Activated CD4-positive, CD25-positive, alpha-beta regulatory T cell (primary cell): ENCODE results near the gene FCRLA.

Source experiments
- DNase-seq, 4 experiments: peaks; one replicate each; lab custom pipeline; 2025; lab: John Stamatoyannopoulos, UW

The FCRLA gene

GRCh38 chr1:161731981-161732718 lies 25.1 kb downstream of the FCRLA start:
- no peak for DNase-seq

DNA sequence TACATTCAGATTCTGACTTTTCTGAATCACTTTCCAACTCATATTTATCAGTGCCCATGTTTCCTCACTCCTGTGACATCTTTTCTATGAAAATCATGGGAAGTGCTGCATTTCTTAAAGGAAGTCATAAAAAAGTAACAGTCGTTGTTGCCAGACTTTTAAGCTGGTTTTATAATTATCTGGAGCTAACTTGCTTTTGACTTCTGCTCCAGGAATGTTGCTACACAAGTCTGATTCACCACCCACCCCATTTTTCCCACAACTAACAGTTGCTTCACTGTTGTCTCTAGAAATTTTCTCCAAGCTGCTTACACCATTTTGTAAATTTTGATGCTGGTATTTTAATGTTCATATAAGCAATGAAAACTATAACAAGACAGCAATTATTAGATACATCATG lies 26.5 kb downstream of the FCRLA start:
- no peak for DNase-seq

DNA sequence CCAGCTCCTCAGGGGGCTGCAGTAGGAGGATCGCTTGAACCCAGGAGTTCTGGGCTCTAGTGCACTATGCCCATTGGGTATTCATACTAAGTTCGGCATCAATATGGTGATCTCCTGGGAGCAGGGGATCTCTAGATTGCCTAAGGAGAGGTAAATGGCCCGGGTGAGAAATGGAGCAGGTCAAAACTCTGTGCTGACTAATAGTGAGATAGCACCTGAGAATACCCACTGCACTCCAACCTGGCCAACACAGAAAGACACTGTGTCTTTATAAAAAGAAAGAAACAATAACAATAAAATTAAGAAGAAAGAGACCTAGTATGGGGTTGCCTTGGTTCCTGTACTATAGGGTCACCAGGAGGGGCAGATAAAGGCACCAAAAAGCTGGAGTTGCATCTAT lies 28.8 kb downstream of the FCRLA start:
- no peak for DNase-seq

DNA sequence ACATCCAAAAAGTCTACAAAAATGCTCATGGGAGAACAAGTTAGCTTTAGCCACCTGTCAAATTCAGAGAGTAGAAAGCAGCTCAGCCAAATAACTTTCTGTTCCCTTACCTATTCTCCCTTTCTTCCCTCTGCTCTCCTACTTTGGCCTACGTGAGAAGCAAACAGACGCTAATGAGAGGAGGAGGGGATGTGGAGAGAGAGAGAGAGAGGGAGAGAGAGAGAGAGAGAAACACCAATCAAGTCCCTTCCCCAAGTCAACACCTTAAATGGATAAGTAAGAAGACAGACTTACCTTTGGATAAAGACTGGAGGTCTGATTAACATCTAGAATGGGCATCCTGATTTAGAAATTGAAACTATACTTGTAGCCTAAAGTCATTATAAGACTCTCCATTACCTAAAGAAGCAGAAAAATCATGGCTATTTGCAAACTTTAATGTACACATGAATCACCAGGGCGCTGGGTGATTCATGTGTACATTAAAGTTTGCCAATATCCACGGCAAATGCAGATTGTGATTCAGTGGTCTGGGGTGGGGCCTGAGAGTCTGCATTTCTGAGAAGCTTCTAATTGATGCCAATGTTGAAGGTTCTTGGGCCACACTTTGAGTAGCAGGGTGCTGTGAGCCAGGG lies 29.4 kb downstream of the FCRLA start:
- no peak for DNase-seq

DNA sequence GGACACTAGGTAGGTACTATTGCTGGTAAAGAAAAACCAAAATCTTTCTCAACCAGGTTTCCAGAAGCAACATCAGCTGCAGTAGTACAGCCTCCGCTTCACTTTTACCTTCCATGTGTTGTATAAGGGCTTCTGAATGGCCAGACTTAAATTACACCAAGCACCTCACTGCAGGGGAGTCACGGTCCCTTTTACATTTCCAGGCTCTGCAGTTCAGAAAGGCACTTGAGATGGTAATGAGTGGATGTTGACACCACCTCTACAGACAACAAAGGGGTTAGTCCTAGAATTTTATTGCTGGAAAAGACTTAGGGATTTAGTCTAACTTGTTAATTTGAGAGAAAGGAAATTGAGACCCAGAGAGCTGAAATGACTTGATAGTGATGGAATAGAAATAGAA lies 30.6 kb downstream of the FCRLA start:
- DNase-seq, result no peak

GRCh38 chr1:161738627-161739287 lies 31.7 kb downstream of the FCRLA start:
- peak in 1 of 4 experiments; percentile 6 for DNase-seq

- no peak for DNase-seq
Measured at GRCh38 chr1:161739865-161740566, 33.0 kb downstream of the FCRLA start.

DNA sequence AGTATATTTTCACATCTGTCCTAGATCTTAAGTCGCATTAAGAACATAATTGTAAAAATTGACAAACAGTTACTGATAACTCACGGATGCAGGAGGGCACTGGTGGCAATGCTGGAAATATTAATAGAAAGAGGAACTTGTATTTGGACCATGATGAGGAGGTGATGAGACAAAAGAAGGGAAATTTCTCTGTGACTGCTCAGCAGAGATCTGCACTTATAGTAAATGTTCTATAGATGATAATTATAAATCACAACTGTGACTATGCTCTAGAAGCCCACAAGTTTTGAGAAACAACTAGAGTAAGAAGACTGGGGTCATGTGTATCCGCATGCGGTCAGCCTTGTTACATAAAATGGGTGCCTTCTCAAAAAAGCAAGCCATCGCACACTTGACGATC lies 33.9 kb downstream of the FCRLA start:
- DNase-seq, result no peak

- DNase-seq, result no peak
Measured at GRCh38 chr1:161743231-161743630, 36.2 kb downstream of the FCRLA start.

DNA sequence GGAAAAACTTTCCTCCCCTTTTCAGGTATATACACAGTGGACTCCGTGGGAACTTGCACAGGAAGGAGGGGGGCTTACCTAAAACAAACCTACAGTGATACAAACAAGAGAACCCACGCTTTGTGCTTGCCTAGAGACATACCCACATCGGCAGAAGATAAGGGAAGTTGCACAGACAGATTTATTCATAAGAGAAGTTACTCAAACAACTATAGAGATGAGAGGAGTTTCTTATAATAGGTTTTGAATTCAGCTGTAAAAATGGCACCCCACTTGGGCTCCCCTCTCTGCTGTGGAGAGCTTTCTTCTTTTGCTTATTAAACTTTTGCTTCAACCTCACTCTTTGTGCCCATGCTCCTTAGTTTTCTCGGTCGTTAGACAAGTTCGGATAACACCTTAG lies 40.8 kb downstream of the FCRLA start:
- no peak for DNase-seq

GRCh38 chr1:161749509-161750407 lies 42.7 kb downstream of the FCRLA start, which contains the start of gene DUSP12:
Gene DUSP12 (plus strand): TSS chr1:161749786. CDS start chr1:161749802, 16 bp downstream.
- DNase-seq, result peak; percentile 66 to 78 (median 72)

GRCh38 chr1:161763522-161764098 lies 56.6 kb downstream of the FCRLA start:
- peak in 2 of 4 experiments; percentile 5 to 7 for DNase-seq
